Gastroesophageal sphincter (tissue), 4 donors: ENCODE results near the gene ANKRD62. TPM values are rescaled to one million over a fixed set of nuclear protein-coding genes. Genes with fewer than 3 reads are reported as not detected.

Experiments
- ATAC-seq: fragments of 150-250 bp; one replicate; pipeline ENCODE4 v1.9.1; 2016; ENCODE audit warnings: mild to moderate bottlenecking, moderate library complexity
- H3K27ac ChIP-seq, 4 donors: fragments of 200-600 bp; sonication (generic) in 3 of 4; 1 replicate in 3 of 4; 2 replicates in 1 of 4; pipeline ENCODE4 v1.5.1; 2016 to 2019
- H3K27me3 ChIP-seq: fragments of 200-600 bp; sonication (generic); one replicate; pipeline ENCODE4 v1.5.1; 2019
- H3K36me3 ChIP-seq, 2 donors: fragments of 200-600 bp; sonication (generic); one replicate each; pipeline ENCODE4 v1.5.1; 2019; ENCODE audit warnings: control low read depth in 1 of 2
- H3K4me1 ChIP-seq, 3 donors: fragments of 200-600 bp; sonication (generic); 1 replicate in 2 of 3; 2 replicates in 1 of 3; pipeline ENCODE4 v1.5.1; 2016 to 2019; ENCODE audit warnings: control low read depth in 2 of 3
- H3K4me3 ChIP-seq, 2 donors: fragments of 200-600 bp; sonication (generic); one replicate each; pipeline ENCODE4 v1.5.1; 2019; ENCODE audit warnings: mild to moderate bottlenecking in 1 of 2, moderate library complexity in 1 of 2
- H3K9me3 ChIP-seq, 3 donors: fragments of 200-600 bp; sonication (generic); one replicate each; pipeline ENCODE4 v1.5.1; 2017 to 2019; ENCODE audit warnings: control low read depth in 2 of 3
- EP300 ChIP-seq: sonication (generic); formaldehyde crosslinking; IDR thresholded peaks from one replicate; pipeline ENCODE4 v1.6.1; 2017; ENCODE audit warnings: antibody characterized with exemption, mild to moderate bottlenecking
- POLR2A ChIP-seq, 2 donors: fragments of 450-650 bp; IDR thresholded peaks; one replicate each; pipeline ENCODE4 v1.6.1; 2017; ENCODE audit warnings: antibody characterized with exemption in 2 of 2, mild to moderate bottlenecking in 2 of 2, moderate library complexity in 1 of 2
- POLR2AphosphoS5 ChIP-seq: sonication (generic); formaldehyde crosslinking; IDR thresholded peaks from one replicate; pipeline ENCODE4 v1.6.1; 2017; ENCODE audit warnings: antibody characterized with exemption
- WGBS, 2 donors: methylation state at CpG; one replicate each; pipeline ENCODE4 v1.1.5; 2018; ENCODE audit warnings: low coverage in 1 of 2; 5-methylcytosine and 5-hydroxymethylcytosine counted together
- total RNA-seq, 4 donors: library from RNA; depleted of rRNA; stranded (reverse); fragments of >200 nt; gene quantifications; one replicate each; pipeline ENCODE4 v1.1.0, GENCODE V29; 2016
- TF ChIP-seq, protein P1 (sequence below), 4 experiments: fragments of 200-600 bp in 2 of 4; fragments of 450-650 bp in 2 of 4; sonication (generic) in 1 of 4; IDR thresholded peaks; one replicate each; pipeline ENCODE4 v1.5.1; 2017 to 2019; ENCODE audit warnings: antibody characterized with exemption in 4 of 4, mild to moderate bottlenecking in 2 of 4, moderate library complexity in 2 of 4

Gene ANKRD62
- total RNA-seq, 4 donors from 2014 or later = not detected

DNA sequence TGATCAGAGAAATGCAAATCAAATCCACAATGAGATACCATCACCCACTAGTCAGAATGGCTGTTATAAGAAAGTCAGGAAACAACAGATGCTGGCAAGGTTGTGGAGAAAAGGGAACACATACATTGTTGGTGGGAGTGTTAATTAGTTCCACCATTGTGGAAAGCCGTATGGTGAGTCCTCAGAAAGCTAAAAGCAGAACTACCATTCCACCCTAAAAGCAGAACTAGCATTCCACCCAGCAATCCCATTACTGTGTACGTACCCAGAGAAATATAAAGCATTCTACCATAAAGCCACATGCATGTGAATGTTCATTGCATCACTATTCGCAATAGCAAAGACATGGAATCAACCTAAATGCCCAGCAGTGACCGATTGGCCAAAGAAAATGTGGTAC, 60.7 kb downstream of the ANKRD62 start:
- Histone ChIP-seq H3K9me3 (no peaks in the 10 kb centered on the region), H3K4me1 (no peaks in the 10 kb centered on the region), H3K36me3 (no peaks in the 10 kb centered on the region), H3K27ac (no peak overlapping the region), H3K4me3 (no peak overlapping the region), H3K27me3 (no peaks in the 10 kb centered on the region)
- no peak for TF ChIP-seq EP300
- TF ChIP-seq, protein P1, sequence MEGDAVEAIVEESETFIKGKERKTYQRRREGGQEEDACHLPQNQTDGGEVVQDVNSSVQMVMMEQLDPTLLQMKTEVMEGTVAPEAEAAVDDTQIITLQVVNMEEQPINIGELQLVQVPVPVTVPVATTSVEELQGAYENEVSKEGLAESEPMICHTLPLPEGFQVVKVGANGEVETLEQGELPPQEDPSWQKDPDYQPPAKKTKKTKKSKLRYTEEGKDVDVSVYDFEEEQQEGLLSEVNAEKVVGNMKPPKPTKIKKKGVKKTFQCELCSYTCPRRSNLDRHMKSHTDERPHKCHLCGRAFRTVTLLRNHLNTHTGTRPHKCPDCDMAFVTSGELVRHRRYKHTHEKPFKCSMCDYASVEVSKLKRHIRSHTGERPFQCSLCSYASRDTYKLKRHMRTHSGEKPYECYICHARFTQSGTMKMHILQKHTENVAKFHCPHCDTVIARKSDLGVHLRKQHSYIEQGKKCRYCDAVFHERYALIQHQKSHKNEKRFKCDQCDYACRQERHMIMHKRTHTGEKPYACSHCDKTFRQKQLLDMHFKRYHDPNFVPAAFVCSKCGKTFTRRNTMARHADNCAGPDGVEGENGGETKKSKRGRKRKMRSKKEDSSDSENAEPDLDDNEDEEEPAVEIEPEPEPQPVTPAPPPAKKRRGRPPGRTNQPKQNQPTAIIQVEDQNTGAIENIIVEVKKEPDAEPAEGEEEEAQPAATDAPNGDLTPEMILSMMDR (IDR thresholded peaks at IDR 0.05) = no peak
- TF ChIP-seq POLR2AphosphoS5 = no peak
- no peak for TF ChIP-seq POLR2A (IDR thresholded peaks at IDR 0.05)
- WGBS, 2 donors = 85 to 92% methylated on average over 4 of the region's 4 CpGs
- ATAC-seq = no peak

DNA sequence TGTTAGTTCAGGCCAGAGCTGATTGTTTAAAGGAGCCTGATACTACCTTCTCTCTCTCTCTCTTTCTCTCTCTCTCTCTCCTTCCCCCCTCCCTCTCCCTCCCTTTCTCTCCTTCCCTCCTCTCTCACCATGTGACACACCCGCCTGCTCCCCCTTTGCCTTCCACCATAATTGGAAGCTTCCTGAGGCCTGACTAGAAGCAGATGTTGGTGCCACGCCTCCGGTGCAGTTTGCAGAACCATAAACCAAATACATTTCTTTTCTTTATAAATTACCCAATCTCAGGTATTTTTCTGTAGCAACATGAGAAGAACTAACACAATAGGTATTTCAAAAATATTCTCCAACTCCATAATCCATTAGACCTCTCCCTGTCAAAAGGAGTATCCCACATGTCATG, 62.4 kb downstream of the ANKRD62 start:
- Histone ChIP-seq H3K9me3 (no peaks in the 10 kb centered on the region), H3K4me3 (no peak overlapping the region), H3K27ac (no peak overlapping the region), H3K4me1 (no peaks in the 10 kb centered on the region), H3K27me3 (no peaks in the 10 kb centered on the region), H3K36me3 (no peaks in the 10 kb centered on the region)
- TF ChIP-seq EP300 (no peak), POLR2AphosphoS5 (no peak), POLR2A (IDR thresholded peaks at IDR 0.05) (no peak)
- TF ChIP-seq, protein P1 (IDR thresholded peaks at IDR 0.05) = no peak
- ATAC-seq = no peak
- 77% methylated on average over 3 of the region's 3 CpGs; no CpG with 5 or more reads in 1 of the 2 donors for WGBS, 2 donors

DNA sequence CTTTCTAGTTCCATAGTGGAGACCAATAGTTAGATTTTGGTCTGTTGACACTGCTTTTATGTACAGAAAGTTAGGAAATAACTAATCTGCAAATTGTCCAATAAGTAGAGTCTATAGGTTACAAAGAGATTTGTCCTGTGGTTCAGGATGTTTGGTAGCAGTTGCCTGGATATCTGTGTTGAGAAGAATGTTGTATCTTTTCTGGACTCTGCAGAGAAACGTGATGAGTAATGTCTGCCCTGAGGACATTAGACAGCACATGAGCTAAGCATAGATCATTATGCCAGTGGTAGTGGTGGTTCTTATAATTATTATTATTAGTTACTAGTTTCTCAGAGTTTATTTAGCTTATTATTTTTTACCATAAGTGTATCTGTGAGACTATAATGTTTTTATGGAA, 65.8 kb downstream of the ANKRD62 start:
- Histone ChIP-seq H3K27ac (no peak overlapping the region), H3K4me3 (no peak overlapping the region), H3K27me3 (no peaks in the 10 kb centered on the region), H3K4me1 (no peaks in the 10 kb centered on the region), H3K36me3 (no peaks in the 10 kb centered on the region), H3K9me3 (no peaks in the 10 kb centered on the region)
- WGBS, 2 donors = 20 to 22% methylated on average over 1 of the region's 1 CpG
- ATAC-seq = no peak
- TF ChIP-seq POLR2A (IDR thresholded peaks at IDR 0.05) (no peak), POLR2AphosphoS5 (no peak), EP300 (no peak)
- TF ChIP-seq, protein P1 (IDR thresholded peaks at IDR 0.05) = no peak

DNA sequence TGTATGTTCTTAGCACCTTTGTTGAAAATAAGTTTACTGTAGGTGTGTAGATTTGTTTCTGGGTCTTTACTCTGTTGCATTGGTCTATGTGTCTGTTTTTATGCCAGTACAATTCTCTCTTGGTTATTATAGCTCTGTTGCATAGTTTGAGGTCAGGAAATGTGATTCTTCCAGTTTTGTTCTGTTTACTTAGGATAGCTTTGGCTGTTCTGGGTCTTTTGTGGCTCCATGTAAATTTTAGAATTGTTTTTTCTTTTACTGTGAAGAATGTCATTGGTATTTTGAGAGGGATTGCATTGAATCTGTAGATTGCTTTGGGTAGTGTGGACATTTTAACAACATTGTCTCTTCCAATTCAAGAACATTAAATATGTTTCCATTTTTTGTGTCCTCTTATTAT, 69.1 kb downstream of the ANKRD62 start:
- no peak for ATAC-seq
- Histone ChIP-seq H3K27me3 (no peaks in the 10 kb centered on the region), H3K4me3 (no peak overlapping the region), H3K27ac (no peak overlapping the region), H3K36me3 (no peaks in the 10 kb centered on the region), H3K4me1 (no peaks in the 10 kb centered on the region), H3K9me3 (peaks cover 0 to 6% (median 0%) of the 10 kb centered on the region in 3 donors)
- no peak for TF ChIP-seq POLR2AphosphoS5
- no peak for TF ChIP-seq EP300
- TF ChIP-seq, protein P1 (IDR thresholded peaks at IDR 0.05) = no peak
- TF ChIP-seq POLR2A (IDR thresholded peaks at IDR 0.05) = no peak

DNA sequence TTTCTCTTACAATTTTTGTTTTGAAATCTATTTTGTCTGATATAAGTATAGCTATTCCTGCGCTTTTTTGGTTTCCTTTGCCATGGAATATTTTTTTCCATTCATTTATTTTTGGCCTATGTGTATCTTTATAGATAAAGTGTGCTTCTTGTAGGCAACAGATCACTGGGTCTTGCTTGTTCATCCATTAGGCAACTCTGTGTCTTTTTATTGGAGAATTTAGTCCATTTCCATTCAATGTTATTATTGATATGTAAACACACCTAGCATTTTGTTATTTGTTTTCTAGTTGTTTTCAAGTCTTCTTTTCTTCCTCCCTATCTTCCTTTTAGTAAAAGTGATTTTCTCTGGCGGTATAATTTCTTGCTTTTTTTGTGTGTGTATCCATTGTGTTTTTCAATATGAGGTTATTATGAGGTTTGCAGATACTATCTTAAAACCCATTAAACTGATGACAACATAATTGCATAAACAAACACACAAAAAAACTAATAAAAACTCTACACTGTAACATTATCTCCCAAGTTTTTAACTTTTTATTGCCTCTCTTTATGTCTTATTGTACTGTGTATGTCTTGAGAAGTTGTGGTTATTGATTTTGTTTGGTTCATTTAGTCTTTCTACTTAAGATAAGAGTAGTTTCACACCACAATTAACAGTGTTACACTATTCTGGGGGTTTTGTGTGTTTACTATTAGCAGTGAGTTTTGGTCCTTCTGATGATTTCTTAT, 71.6 kb downstream of the ANKRD62 start:
- Histone ChIP-seq H3K4me1 (no peaks in the 10 kb centered on the region), H3K9me3 (peaks cover 0 to 16% (median 0%) of the 10 kb centered on the region in 3 donors), H3K36me3 (no peaks in the 10 kb centered on the region), H3K4me3 (no peak overlapping the region), H3K27me3 (no peaks in the 10 kb centered on the region), H3K27ac (no peak overlapping the region)
- 92 to 94% methylated on average over 2 of the region's 2 CpGs for WGBS, 2 donors
- no peak for TF ChIP-seq POLR2A (IDR thresholded peaks at IDR 0.05)
- no peak for TF ChIP-seq EP300
- TF ChIP-seq, protein P1 (IDR thresholded peaks at IDR 0.05) = no peak
- no peak for TF ChIP-seq POLR2AphosphoS5
- ATAC-seq = no peak
